Smooth muscle cell (in vitro differentiated cells): ENCODE data around the gene CACNG4. TPM values are rescaled to one million over a fixed set of nuclear protein-coding genes. Genes with fewer than 3 reads are reported as not detected.

Experiments
- DNase-seq: peaks from one replicate; lab custom pipeline; 2025; ENCODE audit not compliant: unreplicated experiment; lab: John Stamatoyannopoulos, UW
- H2AFZ ChIP-seq: fragments of 200-600 bp; sonication (generic); 2 replicates; pipeline ENCODE4 v1.6.0; 2016; ENCODE audit warnings: antibody characterized with exemption, low read depth, mild to moderate bottlenecking
- H3F3A ChIP-seq: fragments of 200-600 bp; sonication (generic); 2 replicates; pipeline ENCODE4 v1.6.0; 2017; ENCODE audit warnings: antibody characterized with exemption, low read depth
- H3K27ac ChIP-seq: fragments of 200-600 bp; sonication (generic); 2 replicates; pipeline ENCODE4 v1.5.1; 2016; ENCODE audit warnings: low read depth, mild to moderate bottlenecking
- H3K27me3 ChIP-seq: fragments of 200-600 bp; sonication (generic); 2 replicates; pipeline ENCODE4 v1.6.1; 2016; ENCODE audit warnings: low read depth, mild to moderate bottlenecking
- H3K36me3 ChIP-seq: fragments of 200-600 bp; sonication (generic); 2 replicates; pipeline ENCODE4 v1.5.1; 2016; ENCODE audit warnings: low read depth
- H3K4me1 ChIP-seq: fragments of 200-600 bp; sonication (generic); 2 replicates; pipeline ENCODE4 v1.5.1; 2016; ENCODE audit warnings: low read depth
- H3K4me2 ChIP-seq: fragments of 200-600 bp; sonication (generic); 2 replicates; pipeline ENCODE4 v1.6.0; 2016; ENCODE audit warnings: mild to moderate bottlenecking
- H3K4me3 ChIP-seq: fragments of 200-600 bp; sonication (generic); 2 replicates; pipeline ENCODE4 v1.5.1; 2016; ENCODE audit warnings: mild to moderate bottlenecking
- H3K79me2 ChIP-seq: fragments of 200-600 bp; sonication (generic); 2 replicates; pipeline ENCODE4 v1.6.0; 2016; ENCODE audit warnings: low read depth, mild to moderate bottlenecking
- H3K9ac ChIP-seq: fragments of 200-600 bp; sonication (generic); 2 replicates; pipeline ENCODE4 v1.6.0; 2016; ENCODE audit warnings: low read depth
- H3K9me3 ChIP-seq: fragments of 200-600 bp; sonication (generic); replicated peaks from 2 replicates; pipeline ENCODE4 v1.5.1; 2016; ENCODE audit warnings: low read depth
- H4K20me1 ChIP-seq: fragments of 200-600 bp; sonication (generic); 2 replicates; pipeline ENCODE4 v1.6.0; 2016; ENCODE audit warnings: low read depth
- CTCF ChIP-seq: fragments of 200-600 bp; sonication (generic); IDR thresholded peaks from 2 replicates; pipeline ENCODE4 v1.5.1; 2017; ENCODE audit warnings: borderline replicate concordance, mild to moderate bottlenecking, antibody characterized with exemption; ENCODE audit not compliant: insufficient read depth, poor library complexity, severe bottlenecking
- WGBS: methylation state at CpG from one replicate; pipeline ENCODE4 v1.1.7; 2016; ENCODE audit warnings: low lambda C conversion rate; 5-methylcytosine and 5-hydroxymethylcytosine counted together
- polyA plus RNA-seq: library from polyadenylated mRNA; unstranded; fragments of >200 nt; fragmentation: Nextera tagmentation; extraction: Ambion mirVana; gene quantifications from 2 replicates; pipeline ENCODE4 v1.2.1, GENCODE V29; 2016
- total RNA-seq: library from RNA; depleted of rRNA; stranded (reverse); fragments of >200 nt; gene quantifications from 2 replicates; pipeline ENCODE4 v1.2.3, GENCODE V29; 2014

CACNG4 gene
- total and polyA plus RNA-seq, 2 experiments from 2014 or later, result 1.4 to 6.5 TPM

DNA sequence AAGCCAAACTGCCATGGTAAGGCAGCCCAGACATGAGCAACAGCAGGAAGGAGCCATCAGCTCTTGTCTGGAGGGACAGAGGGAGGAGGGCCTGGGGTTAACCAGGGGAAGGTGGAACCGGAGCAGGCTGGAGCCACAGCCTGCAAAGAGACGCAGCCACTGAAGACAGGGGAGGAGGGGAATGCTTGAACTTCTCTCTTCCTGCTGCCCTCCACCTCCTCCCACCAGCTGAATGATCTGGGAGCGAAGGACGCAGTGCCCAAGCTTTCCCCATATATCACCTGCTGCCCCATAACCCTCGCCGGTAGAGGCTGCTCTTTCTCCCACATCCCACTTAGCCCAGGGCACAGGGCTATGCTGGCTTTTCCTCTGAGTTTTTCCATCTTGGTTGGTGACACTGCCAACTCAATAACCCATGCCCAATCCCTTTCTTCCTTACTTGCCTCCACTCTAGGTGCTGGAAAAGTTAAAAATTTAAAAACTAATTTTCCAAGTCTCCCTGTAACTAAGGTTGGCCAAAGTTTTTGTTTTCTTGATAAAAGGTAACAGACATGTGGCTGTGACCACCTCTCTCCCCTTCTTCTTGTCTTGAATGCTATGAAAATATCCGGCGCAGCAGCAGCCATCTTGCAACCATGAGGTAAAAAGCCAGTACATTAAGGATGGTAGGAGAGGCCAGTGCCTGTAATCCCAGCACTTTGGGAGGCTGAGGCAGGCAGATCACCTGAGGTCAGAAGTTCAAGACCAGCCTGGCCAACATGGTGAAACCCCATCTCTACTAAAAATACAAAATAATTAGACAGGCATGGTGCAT is 21.8 kb upstream of the CACNG4 start:
- Histone ChIP-seq H3K27me3 (no peaks in the 10 kb centered on the region), H2AFZ (no peak overlapping the region), H3K36me3 (no peaks in the 10 kb centered on the region), H3K4me2 (no peak overlapping the region), H3F3A (no peaks in the 10 kb centered on the region), H3K9me3 (no peaks in the 10 kb centered on the region), H3K4me3 (no peak overlapping the region), H3K4me1 (peaks cover 7% of the 10 kb centered on the region), H3K27ac (no peak overlapping the region), H3K9ac (no peak overlapping the region), H3K79me2 (no peaks in the 10 kb centered on the region), H4K20me1 (no peaks in the 10 kb centered on the region)
- DNase-seq, result no peak
- TF ChIP-seq CTCF, result no peak
- WGBS, result 80% methylated on average over 8 of the region's 8 CpGs

- Histone ChIP-seq H3F3A (no peaks in the 10 kb centered on the region), H3K36me3 (no peaks in the 10 kb centered on the region), H3K79me2 (no peaks in the 10 kb centered on the region), H3K9me3 (no peaks in the 10 kb centered on the region), H3K4me2 (no peak overlapping the region), H3K9ac (no peak overlapping the region), H4K20me1 (no peaks in the 10 kb centered on the region), H3K4me1 (peaks cover 7% of the 10 kb centered on the region), H3K27ac (no peak overlapping the region), H3K27me3 (no peaks in the 10 kb centered on the region), H3K4me3 (no peak overlapping the region), H2AFZ (no peak overlapping the region)
- 40% methylated on average over 6 of the region's 6 CpGs for WGBS
- TF ChIP-seq CTCF, result no peak
- DNase-seq, result no peak
These were observed 21.0 kb upstream of the CACNG4 start for GRCh38 chr17:66943484-66943883.

DNA sequence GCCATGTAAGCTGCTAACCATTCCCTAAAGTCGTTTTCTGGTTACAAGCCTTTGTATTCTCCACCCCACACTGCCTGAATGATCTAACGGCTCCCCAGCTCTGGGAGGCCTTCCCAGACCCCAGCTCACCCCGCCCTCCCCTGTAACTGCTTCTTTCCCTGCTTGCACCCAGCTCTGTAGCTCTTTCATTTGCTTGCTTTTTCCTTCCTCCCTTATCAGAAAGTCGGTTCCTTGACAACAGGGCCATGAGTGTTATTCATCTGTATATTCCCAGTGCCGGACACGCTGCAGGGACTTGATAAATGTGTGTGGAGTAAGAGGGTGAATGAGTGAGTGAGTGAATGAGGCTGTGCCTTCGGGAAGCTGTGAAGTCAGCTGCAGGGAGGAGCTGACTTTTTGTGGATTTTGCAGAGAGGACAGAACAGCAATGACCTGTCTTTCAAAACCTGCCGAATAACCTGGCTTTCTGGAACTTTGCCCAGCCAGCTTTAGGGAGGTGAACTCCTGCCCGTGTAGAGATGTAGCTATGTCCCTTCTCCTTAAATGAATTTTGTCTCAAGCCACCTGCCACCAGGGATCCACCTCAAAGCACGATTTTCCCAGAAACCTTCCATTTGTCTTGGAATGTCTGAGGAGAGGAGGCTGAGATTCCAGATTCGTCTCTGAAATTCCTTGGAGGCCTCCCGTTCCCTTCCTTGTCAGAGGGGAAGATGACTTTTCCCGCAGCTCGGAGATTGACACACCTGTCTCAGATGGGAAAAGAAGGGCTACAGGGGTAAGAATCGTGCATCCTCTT is 20.0 kb upstream of the CACNG4 start:
- Histone ChIP-seq H3K9ac (no peak overlapping the region), H3K27ac (no peak overlapping the region), H3K4me1 (peaks cover 7% of the 10 kb centered on the region), H2AFZ (peak overlapping the region; percentile 69), H3K9me3 (no peaks in the 10 kb centered on the region), H3K4me3 (no peak overlapping the region), H3K27me3 (no peaks in the 10 kb centered on the region), H3K36me3 (no peaks in the 10 kb centered on the region), H3F3A (no peaks in the 10 kb centered on the region), H3K79me2 (no peaks in the 10 kb centered on the region), H4K20me1 (no peaks in the 10 kb centered on the region), H3K4me2 (peak overlapping the region; percentile 56)
- 31% methylated on average over 15 of the region's 15 CpGs for WGBS
- no peak for DNase-seq
- no peak for TF ChIP-seq CTCF
